ENCODE data around the gene HCN4. TPM values are rescaled to one million over a fixed set of nuclear protein-coding genes. Genes with fewer than 3 reads are reported as not detected.

HCN4 gene
- total and polyA plus RNA-seq, 2 experiments from 2014 or later, result 2.4 to 10.6 TPM

DNA sequence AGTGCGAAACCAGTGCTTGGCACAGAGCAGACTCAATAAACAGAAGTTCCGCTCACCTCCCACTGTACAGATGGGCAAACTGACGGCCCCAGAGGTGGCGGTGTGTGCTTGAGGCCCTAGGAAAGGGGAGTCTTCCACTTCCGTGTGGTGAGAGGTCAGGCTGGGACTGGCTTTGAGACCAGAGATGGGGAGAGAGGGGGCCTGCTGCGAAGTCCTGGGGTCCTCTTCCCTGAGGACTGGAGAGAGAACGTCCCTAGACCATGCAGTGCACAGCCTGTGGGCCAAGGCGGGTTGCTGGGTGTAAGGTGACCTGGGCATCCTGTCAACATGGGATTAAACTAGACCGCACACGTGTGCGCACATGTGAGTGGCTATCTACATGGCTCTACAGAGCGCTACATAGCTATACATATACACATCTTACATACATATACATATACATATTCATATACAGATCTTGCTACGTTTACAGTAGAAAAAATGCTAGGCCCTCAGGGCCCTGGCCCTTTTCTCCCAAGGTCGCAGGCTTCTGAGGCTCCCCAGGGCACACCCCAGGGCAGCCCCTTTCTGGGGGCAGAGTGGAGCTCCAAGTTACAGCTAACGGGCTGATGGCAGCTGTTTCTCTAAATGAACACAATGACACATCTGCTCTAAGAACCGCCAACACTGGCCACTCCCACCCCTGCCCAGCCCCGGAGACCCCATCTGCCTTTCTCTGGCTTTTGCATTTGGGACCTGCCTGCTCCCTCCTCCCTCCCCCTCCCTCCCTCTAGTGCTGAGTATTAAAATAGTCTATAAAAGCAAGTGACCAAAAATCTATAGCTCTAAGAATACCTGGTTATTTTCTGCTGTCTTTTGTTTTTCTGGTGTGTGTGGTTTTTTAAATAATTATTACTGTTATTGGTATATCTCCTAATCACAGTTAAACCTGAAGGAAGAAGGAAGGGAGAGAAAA is 47.0 kb downstream of the HCN4 start:
- Mint-ChIP-seq H3K27ac (no peak overlapping the region; the same call in 1 of the 2 replicates), H3K4me3 (no peak overlapping the region), H3K9me3 (no peaks in the 10 kb centered on the region), H3K4me1 (peaks cover 24% of the 10 kb centered on the region), H3K27me3 (ENCODE audit: insufficient read depth, low read depth, poor library complexity) (peaks cover 15% of the 10 kb centered on the region), H3K36me3 (ENCODE audit: low read depth) (peaks cover 17% of the 10 kb centered on the region)
- Histone ChIP-seq H2AFZ (no peak overlapping the region), H3K9me2 (ENCODE audit: insufficient read depth) (no peaks in the 10 kb centered on the region), H3K27ac (ENCODE audit: low read depth) (no peak overlapping the region), H3K79me2 (replicated peaks; ENCODE audit: insufficient read depth) (no peaks in the 10 kb centered on the region), H3K36me3 (ENCODE audit: insufficient read depth) (no peaks in the 10 kb centered on the region), H3K4me2 (no peak overlapping the region), H4K20me1 (replicated peaks; ENCODE audit: insufficient read depth) (no peaks in the 10 kb centered on the region), H3K4me3 (no peak overlapping the region), H3K27me3 (ENCODE audit: insufficient read depth) (no peaks in the 10 kb centered on the region), H3F3A (replicated peaks; ENCODE audit: low read depth) (no peaks in the 10 kb centered on the region), H3K4me1 (ENCODE audit: insufficient read depth) (peaks cover 4% of the 10 kb centered on the region; the same call in 1 of the 2 replicates)
- no peak for ATAC-seq
- DNase-seq (ENCODE audit: low spot score), result peak; percentile 18
- TF ChIP-seq EZH2 (IDR thresholded peaks at IDR 0.05; ENCODE audit: low read depth, unreplicated experiment), result no peak

DNA sequence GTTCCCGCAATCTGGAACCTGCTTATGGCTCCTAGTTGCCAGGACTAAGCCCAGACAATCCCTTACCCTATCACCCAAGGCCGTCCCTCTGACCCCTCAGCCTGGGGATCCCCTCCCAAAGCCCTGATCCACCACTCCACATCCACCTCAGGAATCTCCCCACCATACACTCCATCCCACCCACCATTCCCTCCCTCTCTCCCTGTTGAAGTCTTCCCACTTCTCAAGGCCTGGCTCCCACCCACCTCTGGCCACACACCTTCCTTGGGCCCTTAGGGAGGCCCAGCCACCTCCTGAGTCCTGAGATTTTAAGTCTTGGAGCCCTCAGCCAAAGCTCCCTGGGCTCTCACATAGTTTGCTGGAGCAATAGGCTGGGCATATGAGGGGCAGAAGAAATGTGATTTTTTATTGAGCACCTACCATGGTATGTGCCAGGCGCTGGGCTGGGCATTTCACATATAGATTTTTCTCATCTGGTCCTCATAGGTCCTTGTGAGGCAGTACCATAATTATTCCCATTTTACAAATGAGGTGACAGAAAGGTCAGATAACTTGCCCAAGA is 48.1 kb downstream of the HCN4 start:
- Histone ChIP-seq H3K27ac (ENCODE audit: low read depth) (no peak overlapping the region), H3K27me3 (ENCODE audit: insufficient read depth) (no peaks in the 10 kb centered on the region), H3K4me1 (ENCODE audit: insufficient read depth) (peaks cover 4% of the 10 kb centered on the region; the same call in 1 of the 2 replicates), H3K9me2 (ENCODE audit: insufficient read depth) (no peaks in the 10 kb centered on the region), H4K20me1 (replicated peaks; ENCODE audit: insufficient read depth) (no peaks in the 10 kb centered on the region), H3K36me3 (ENCODE audit: insufficient read depth) (no peaks in the 10 kb centered on the region), H2AFZ (no peak overlapping the region), H3K4me3 (no peak overlapping the region), H3F3A (replicated peaks; ENCODE audit: low read depth) (no peaks in the 10 kb centered on the region), H3K79me2 (replicated peaks; ENCODE audit: insufficient read depth) (no peaks in the 10 kb centered on the region), H3K4me2 (no peak overlapping the region)
- Mint-ChIP-seq H3K27ac (no peak overlapping the region), H3K4me1 (peaks cover 23% of the 10 kb centered on the region), H3K27me3 (ENCODE audit: insufficient read depth, low read depth, poor library complexity) (peaks cover 15% of the 10 kb centered on the region), H3K9me3 (no peaks in the 10 kb centered on the region), H3K4me3 (no peak overlapping the region), H3K36me3 (ENCODE audit: low read depth) (peaks cover 16% of the 10 kb centered on the region)
- DNase-seq (ENCODE audit: low spot score) (no peak), ATAC-seq (no peak)
- TF ChIP-seq, protein P1, sequence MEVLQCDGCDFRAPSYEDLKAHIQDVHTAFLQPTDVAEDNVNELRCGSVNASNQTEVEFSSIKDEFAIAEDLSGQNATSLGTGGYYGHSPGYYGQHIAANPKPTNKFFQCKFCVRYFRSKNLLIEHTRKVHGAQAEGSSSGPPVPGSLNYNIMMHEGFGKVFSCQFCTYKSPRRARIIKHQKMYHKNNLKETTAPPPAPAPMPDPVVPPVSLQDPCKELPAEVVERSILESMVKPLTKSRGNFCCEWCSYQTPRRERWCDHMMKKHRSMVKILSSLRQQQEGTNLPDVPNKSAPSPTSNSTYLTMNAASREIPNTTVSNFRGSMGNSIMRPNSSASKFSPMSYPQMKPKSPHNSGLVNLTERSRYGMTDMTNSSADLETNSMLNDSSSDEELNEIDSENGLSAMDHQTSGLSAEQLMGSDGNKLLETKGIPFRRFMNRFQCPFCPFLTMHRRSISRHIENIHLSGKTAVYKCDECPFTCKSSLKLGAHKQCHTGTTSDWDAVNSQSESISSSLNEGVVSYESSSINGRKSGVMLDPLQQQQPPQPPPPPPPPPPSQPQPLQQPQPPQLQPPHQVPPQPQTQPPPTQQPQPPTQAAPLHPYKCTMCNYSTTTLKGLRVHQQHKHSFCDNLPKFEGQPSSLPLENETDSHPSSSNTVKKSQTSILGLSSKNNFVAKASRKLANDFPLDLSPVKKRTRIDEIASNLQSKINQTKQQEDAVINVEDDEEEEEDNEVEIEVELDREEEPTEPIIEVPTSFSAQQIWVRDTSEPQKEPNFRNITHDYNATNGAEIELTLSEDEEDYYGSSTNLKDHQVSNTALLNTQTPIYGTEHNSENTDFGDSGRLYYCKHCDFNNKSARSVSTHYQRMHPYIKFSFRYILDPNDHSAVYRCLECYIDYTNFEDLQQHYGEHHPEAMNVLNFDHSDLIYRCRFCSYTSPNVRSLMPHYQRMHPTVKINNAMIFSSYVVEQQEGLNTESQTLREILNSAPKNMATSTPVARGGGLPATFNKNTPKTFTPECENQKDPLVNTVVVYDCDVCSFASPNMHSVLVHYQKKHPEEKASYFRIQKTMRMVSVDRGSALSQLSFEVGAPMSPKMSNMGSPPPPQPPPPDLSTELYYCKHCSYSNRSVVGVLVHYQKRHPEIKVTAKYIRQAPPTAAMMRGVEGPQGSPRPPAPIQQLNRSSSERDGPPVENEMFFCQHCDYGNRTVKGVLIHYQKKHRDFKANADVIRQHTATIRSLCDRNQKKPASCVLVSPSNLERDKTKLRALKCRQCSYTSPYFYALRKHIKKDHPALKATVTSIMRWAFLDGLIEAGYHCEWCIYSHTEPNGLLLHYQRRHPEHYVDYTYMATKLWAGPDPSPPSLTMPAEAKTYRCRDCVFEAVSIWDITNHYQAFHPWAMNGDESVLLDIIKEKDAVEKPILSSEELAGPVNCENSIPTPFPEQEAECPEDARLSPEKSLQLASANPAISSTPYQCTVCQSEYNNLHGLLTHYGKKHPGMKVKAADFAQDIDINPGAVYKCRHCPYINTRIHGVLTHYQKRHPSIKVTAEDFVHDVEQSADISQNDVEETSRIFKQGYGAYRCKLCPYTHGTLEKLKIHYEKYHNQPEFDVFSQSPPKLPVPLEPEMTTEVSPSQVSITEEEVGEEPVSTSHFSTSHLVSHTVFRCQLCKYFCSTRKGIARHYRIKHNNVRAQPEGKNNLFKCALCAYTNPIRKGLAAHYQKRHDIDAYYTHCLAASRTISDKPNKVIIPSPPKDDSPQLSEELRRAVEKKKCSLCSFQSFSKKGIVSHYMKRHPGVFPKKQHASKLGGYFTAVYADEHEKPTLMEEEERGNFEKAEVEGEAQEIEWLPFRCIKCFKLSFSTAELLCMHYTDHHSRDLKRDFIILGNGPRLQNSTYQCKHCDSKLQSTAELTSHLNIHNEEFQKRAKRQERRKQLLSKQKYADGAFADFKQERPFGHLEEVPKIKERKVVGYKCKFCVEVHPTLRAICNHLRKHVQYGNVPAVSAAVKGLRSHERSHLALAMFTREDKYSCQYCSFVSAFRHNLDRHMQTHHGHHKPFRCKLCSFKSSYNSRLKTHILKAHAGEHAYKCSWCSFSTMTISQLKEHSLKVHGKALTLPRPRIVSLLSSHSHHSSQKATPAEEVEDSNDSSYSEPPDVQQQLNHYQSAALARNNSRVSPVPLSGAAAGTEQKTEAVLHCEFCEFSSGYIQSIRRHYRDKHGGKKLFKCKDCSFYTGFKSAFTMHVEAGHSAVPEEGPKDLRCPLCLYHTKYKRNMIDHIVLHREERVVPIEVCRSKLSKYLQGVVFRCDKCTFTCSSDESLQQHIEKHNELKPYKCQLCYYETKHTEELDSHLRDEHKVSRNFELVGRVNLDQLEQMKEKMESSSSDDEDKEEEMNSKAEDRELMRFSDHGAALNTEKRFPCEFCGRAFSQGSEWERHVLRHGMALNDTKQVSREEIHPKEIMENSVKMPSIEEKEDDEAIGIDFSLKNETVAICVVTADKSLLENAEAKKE (CRISPR knock-in tag; IDR thresholded peaks at IDR 0.05), result no peak

Measured in GM23338 (cell line).